ENCODE results near the gene TTC6.

DNA sequence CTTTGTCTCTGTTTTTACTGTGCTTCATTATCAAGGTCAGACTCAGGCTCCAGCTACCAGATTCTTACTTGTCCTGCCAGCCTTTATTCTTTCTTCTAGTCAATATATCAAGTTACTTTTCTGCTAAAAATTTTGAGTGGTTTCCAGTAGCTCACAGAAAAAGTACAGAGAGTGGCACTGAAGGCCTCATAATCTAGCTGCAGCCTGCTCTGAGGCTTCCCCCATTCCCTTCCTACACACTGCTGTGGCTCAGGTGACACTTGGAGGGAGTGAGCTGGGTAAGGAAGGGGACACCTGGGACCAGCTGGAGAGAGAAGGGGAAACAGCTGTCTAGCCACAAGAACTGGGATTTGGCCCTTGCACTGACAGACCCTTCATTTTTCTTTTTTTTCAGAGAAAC is 25.4 kb downstream of the TTC6 start:
- no peak for TF ChIP-seq CTCF (IDR thresholded peaks at IDR 0.05)
- TF ChIP-seq POLR2A (IDR thresholded peaks at IDR 0.05), result no peak

All from testis (tissue), 2 donors.